SU-DHL-6 (cell line): ENCODE results near the gene CFAP97D2.
"Not testable (repeated sequence)": the region's sequence is repeated elsewhere in the genome, so short reads cannot be mapped to it uniquely, and the experiment has no call there.

Experiments used
- H2AFZ ChIP-seq: fragments of 200-600 bp; sonication (generic); 2 replicates; pipeline ENCODE4 v1.6.1; 2014; ENCODE audit warnings: low read depth, mild to moderate bottlenecking, moderate library complexity, mixed read lengths, antibody characterized with exemption, low read length; ENCODE audit not compliant: severe bottlenecking
- H3F3A ChIP-seq: fragments of 200-600 bp; shearing (Covaris generic); 2 replicates; pipeline ENCODE4 v1.6.0; 2016; ENCODE audit warnings: antibody characterized with exemption, mild to moderate bottlenecking; ENCODE audit not compliant: insufficient read depth
- H3K27ac ChIP-seq: fragments of 200-600 bp; sonication (generic); 2 replicates; pipeline ENCODE4 v1.5.1; 2016; ENCODE audit warnings: low read depth, mild to moderate bottlenecking, low read length, moderate library complexity, mixed read lengths
- H3K27me3 ChIP-seq: fragments of 200-600 bp; sonication (generic), shearing (Covaris generic); 2 replicates; pipeline ENCODE4 v1.6.0; 2014; ENCODE audit warnings: mild to moderate bottlenecking, low read length
- H3K36me3 ChIP-seq: fragments of 200-600 bp; sonication (generic); 2 replicates; pipeline ENCODE4 v1.6.1; 2014; ENCODE audit warnings: mild to moderate bottlenecking, low read length, mixed read lengths
- H3K4me2 ChIP-seq: fragments of 300-600, 200-600 bp; shearing (Covaris generic), sonication (generic); 2 replicates; pipeline ENCODE4 v1.6.0; 2014; ENCODE audit warnings: low read length, low read depth, mild to moderate bottlenecking; ENCODE audit not compliant: poor library complexity, severe bottlenecking
- H3K4me3 ChIP-seq: fragments of 200-600 bp; sonication (generic); 2 replicates; pipeline ENCODE4 v1.5.1; 2014; ENCODE audit warnings: antibody characterized with exemption, low read length, mild to moderate bottlenecking, mixed read lengths; ENCODE audit not compliant: insufficient read depth, poor library complexity, severe bottlenecking
- H3K79me2 ChIP-seq: fragments of 200-600 bp; sonication (generic); 2 replicates; pipeline ENCODE4 v1.6.1; 2014; ENCODE audit warnings: mild to moderate bottlenecking, low read length, moderate library complexity; ENCODE audit not compliant: insufficient read depth
- H3K9ac ChIP-seq: fragments of 200-600 bp; sonication (generic); 2 replicates; pipeline ENCODE4 v1.7.0; 2014; ENCODE audit warnings: mild to moderate bottlenecking, low read length
- H3K9me2 ChIP-seq: fragments of 200-600 bp; sonication (generic); replicated peaks from 2 replicates; pipeline ENCODE4 v1.6.1; 2014; ENCODE audit warnings: low read length; ENCODE audit not compliant: insufficient read depth
- H3K9me3 ChIP-seq: fragments of 200-600 bp; sonication (generic); 2 replicates; pipeline ENCODE4 v1.6.1; 2014; ENCODE audit warnings: low read length, mixed read lengths; ENCODE audit not compliant: insufficient read depth
- H4K20me1 ChIP-seq: fragments of 200-600 bp; sonication (generic); 2 replicates; pipeline ENCODE4 v1.6.1; 2014; ENCODE audit warnings: low read depth, mild to moderate bottlenecking, antibody characterized with exemption, low read length, moderate library complexity, mixed read lengths
- EZH2phosphoT487 ChIP-seq: fragments of 200-600 bp; sonication (generic), shearing (Covaris generic); conservative IDR thresholded peaks from 2 replicates; pipeline ENCODE4 v1.6.1; 2018; ENCODE audit warnings: mild to moderate bottlenecking, antibody characterized with exemption, low read length, moderate library complexity, mixed read lengths
- TF ChIP-seq, protein P1 (sequence below): fragments of 200-600 bp; sonication (generic); IDR thresholded peaks from one replicate; pipeline ENCODE4 v1.5.1; 2017; ENCODE audit warnings: antibody characterized with exemption, mild to moderate bottlenecking, low read length, moderate library complexity; ENCODE audit not compliant: insufficient read depth, poor library complexity, severe bottlenecking

CFAP97D2 gene

GRCh38 chr13:114251639-114252440 lies 72.8 kb downstream of the CFAP97D2 start:
- not testable (repeated sequence) for H4K20me1 ChIP-seq, H3K27ac ChIP-seq, H3K27me3 ChIP-seq, H3K4me2 ChIP-seq, H3K9me2 ChIP-seq, H3K4me3 ChIP-seq, H2AFZ ChIP-seq, H3K9me3 ChIP-seq, H3K9ac ChIP-seq, H3K79me2 ChIP-seq, H3F3A ChIP-seq
- peaks cover 51% of the 10 kb centered on the region; the same call in 1 of the 2 replicates for H3K36me3 ChIP-seq

DNA sequence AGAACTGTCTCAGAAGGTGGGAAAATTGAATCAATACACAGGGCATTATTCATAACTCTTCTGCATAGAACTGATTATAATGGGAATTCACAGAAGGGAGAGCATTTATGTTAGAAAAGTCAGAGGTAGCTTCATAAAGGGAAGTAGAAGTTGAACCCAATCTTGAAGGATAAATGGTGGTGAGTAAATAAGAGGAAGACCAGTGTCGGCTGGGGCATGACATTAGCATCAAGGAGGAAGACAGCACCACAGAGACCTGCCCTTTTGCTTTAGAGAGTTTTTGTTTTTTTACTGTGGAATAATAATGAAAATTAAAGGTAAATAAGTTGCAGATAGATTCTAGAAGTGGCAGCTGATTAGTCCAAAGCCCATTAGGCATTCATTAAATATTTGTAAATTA lies 77.5 kb downstream of the CFAP97D2 start:
- TF ChIP-seq EZH2phosphoT487 = no peak
- peaks cover 51% of the 10 kb centered on the region for H3K36me3 ChIP-seq
- H3K4me2 ChIP-seq = no peak overlapping the region
- H3K9me3 ChIP-seq = no peaks in the 10 kb centered on the region
- H3F3A ChIP-seq = no peaks in the 10 kb centered on the region
- H3K9me2 ChIP-seq = no peaks in the 10 kb centered on the region
- H3K27me3 ChIP-seq = no peaks in the 10 kb centered on the region
- H4K20me1 ChIP-seq = no peaks in the 10 kb centered on the region
- no peak overlapping the region for H2AFZ ChIP-seq
- H3K27ac ChIP-seq = no peak overlapping the region
- no peak overlapping the region for H3K4me3 ChIP-seq
- no peak overlapping the region for H3K9ac ChIP-seq
- no peaks in the 10 kb centered on the region for H3K79me2 ChIP-seq

DNA sequence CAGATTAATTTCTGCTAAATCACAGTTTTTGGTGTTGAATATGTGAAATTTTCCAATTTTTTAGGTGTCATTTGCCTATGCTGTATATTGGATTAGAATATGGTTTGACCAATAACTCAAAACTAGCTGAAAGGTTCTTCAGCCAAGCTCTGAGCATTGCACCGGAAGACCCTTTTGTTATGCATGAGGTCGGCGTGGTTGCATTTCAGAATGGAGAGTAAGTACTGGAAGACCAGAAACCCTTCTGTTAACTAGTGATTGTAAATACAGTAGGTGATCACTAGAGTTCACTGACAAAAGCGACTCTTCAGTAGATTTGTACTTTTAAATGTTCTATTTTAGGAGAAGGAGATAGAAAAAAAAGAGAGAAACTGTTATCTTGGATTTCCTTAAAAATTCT lies 78.0 kb downstream of the CFAP97D2 start:
- no peaks in the 10 kb centered on the region for H3K9me3 ChIP-seq
- H3K79me2 ChIP-seq = no peaks in the 10 kb centered on the region
- no peak for TF ChIP-seq EZH2phosphoT487
- TF ChIP-seq, protein P1, sequence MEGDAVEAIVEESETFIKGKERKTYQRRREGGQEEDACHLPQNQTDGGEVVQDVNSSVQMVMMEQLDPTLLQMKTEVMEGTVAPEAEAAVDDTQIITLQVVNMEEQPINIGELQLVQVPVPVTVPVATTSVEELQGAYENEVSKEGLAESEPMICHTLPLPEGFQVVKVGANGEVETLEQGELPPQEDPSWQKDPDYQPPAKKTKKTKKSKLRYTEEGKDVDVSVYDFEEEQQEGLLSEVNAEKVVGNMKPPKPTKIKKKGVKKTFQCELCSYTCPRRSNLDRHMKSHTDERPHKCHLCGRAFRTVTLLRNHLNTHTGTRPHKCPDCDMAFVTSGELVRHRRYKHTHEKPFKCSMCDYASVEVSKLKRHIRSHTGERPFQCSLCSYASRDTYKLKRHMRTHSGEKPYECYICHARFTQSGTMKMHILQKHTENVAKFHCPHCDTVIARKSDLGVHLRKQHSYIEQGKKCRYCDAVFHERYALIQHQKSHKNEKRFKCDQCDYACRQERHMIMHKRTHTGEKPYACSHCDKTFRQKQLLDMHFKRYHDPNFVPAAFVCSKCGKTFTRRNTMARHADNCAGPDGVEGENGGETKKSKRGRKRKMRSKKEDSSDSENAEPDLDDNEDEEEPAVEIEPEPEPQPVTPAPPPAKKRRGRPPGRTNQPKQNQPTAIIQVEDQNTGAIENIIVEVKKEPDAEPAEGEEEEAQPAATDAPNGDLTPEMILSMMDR = no peak
- H3K27me3 ChIP-seq = no peaks in the 10 kb centered on the region
- H3F3A ChIP-seq = no peaks in the 10 kb centered on the region
- H3K36me3 ChIP-seq = peaks cover 56% of the 10 kb centered on the region
- H3K9ac ChIP-seq = no peak overlapping the region
- no peak overlapping the region for H3K4me3 ChIP-seq
- no peak overlapping the region for H2AFZ ChIP-seq
- H3K9me2 ChIP-seq = no peaks in the 10 kb centered on the region
- no peak overlapping the region for H3K4me2 ChIP-seq
- H4K20me1 ChIP-seq = no peaks in the 10 kb centered on the region
- H3K27ac ChIP-seq = no peak overlapping the region

GRCh38 chr13:114258589-114258988 lies 79.5 kb downstream of the CFAP97D2 start:
- no peak overlapping the region for H3K9ac ChIP-seq
- H3K4me2 ChIP-seq = no peak overlapping the region
- H2AFZ ChIP-seq = no peak overlapping the region
- H4K20me1 ChIP-seq = no peaks in the 10 kb centered on the region
- no peak overlapping the region for H3K4me3 ChIP-seq
- no peaks in the 10 kb centered on the region for H3K27me3 ChIP-seq
- no peaks in the 10 kb centered on the region for H3K79me2 ChIP-seq
- H3K27ac ChIP-seq = no peak overlapping the region
- H3K9me3 ChIP-seq = no peaks in the 10 kb centered on the region
- H3K36me3 ChIP-seq = peaks cover 64% of the 10 kb centered on the region
- TF ChIP-seq EZH2phosphoT487 = no peak
- TF ChIP-seq, protein P1 = no peak
- no peaks in the 10 kb centered on the region for H3K9me2 ChIP-seq
- H3F3A ChIP-seq = no peaks in the 10 kb centered on the region
